Left cardiac atrium (tissue), 4 donors: Measurements from ENCODE around the gene MLXIP. TPM values are rescaled to one million over a fixed set of nuclear protein-coding genes. Genes with fewer than 3 reads are reported as not detected.
A peak's percentile ranks its signal among the peaks of the same experiment; 100 is the strongest.
"Not testable (repeated sequence)": the region's sequence is repeated elsewhere in the genome, so short reads cannot be mapped to it uniquely, and the experiment has no call there.

ENCODE experiments used
- ATAC-seq, 2 donors: fragments of 200-7000 bp; cut with Tn5 transposase; one replicate each; pipeline ENCODE4 v1.9.1; 2020; ENCODE audit warnings: mild to moderate bottlenecking in 2 of 2, moderate library complexity in 2 of 2
- DNase-seq: peaks from one replicate; pipeline ENCODE4 v3.0.0-alpha.2; 2020
- intact Hi-C, 2 donors: fragments of 100-400 bp; cut with DNase I; formaldehyde crosslinking; loops; one replicate each; pipeline versions ENCODE4 v1.14.1 to v1.15.1; 2022 to 2023
- total RNA-seq, 2 donors: library from RNA; stranded (reverse); fragmentation: NEBNext Ultra II Directional; extraction: Animal tissue kit (Norgen Biotek cat#: 25700); gene quantifications; one replicate each; pipeline ENCODE4 v1.2.1, GENCODE V29; 2021
- donor health status: DM: no; HTN: yes; CAD: no.
- donor health status: DM: no; HTN: yes; CAD: no; lungs with severe emphysema.
- donor health status: DM: yes; HTN: yes; CAD: no.
- donor health status: Dilated cardiomyopathy.

Gene MLXIP
- total RNA-seq, 2 donors from 2014 or later: 30.8 to 31.3 TPM

GRCh38 chr12:122051231-122051876 is 27.2 kb upstream of the MLXIP start:
- ATAC-seq (peak; percentile 64 to 65), DNase-seq (no peak)
- intact Hi-C loops: no loop called here

GRCh38 chr12:122052285-122052684 is 26.3 kb upstream of the MLXIP start:
- ATAC-seq: no peak
- intact Hi-C loops: no loop called here
- DNase-seq: no peak

DNA sequence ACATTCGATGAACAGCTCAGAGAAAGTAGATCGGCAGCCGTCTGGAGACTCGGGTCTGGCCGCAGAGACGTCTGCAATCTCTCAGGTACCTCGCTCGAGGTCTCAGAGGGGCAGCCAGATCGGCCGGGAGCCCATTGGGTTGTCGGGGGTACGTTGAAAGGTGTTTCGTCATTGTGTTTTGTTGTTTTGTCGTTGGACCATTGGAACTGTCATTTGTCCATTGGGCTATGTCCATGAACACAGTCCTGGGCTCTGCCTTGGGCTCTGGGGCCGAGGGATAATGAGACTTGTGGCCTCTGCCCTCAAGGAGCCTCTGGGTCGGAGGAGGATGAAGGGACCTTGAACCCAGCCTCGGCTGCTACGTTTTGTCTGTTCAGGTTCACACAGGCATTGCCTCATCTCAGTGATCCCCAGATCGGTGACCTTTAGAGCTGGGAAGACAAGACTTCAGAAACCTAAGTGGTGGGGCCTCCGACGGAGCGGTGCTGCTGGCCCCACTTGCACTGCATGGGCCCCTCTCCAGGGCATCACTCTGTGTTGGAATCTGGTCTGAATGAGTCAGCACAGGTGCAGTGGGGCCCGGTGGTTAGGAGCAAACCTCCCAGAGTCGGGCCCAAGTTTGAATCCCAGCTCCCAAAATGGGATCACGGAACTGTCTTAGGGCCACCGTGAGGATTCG is 23.6 kb upstream of the MLXIP start:
- intact Hi-C loops: loop anchor here (1.0 to 2.0 kb wide), 2 partner anchors 68 kb away; no protein-coding TSS in a partner anchor
- ATAC-seq: no peak
- no peak for DNase-seq

DNA sequence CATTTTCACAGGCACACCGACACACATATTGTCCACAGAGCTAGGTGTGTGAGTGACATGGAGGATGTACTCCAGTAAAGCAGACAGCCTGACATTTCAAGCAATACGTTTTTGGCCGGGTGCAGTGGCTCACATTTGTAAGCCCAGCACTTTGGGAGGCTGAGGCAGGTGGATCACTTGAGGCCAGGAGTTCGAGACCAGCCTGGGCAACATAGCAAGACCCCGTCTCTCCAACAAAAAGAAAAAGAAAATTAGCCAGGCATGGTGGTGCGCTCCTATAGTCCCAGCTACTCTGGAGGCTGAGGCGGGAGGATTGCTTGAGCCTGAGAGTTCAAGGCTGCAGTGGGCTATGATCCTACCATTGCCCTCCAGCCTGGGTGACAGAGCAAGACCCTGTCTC is 22.1 kb upstream of the MLXIP start:
- intact Hi-C loops, ATAC-seq, DNase-seq: not testable (repeated sequence)

GRCh38 chr12:122057007-122057735 is 21.4 kb upstream of the MLXIP start:
- DNase-seq: no peak
- no peak for ATAC-seq
- intact Hi-C loops: no loop called here

DNA sequence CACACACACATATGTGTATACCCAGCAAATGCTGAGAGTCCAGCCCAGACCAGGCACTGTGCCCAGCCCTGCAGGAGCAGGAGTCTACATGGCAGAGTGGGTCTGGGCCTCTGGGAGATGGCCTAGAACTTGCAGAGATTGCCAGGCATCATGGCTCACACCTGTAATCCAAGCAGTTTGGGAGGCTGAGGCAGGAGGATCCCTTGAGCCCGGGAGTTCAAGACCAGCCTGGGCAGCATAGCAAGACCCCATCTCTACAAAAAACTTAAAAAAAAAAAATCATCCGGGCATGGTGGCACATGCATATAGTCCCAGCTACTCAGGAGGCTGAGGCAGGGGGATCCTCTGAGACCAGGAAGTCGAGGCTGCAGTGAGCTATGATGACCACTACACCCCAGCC is 20.8 kb upstream of the MLXIP start:
- ATAC-seq (no peak), DNase-seq (no peak)
- intact Hi-C loops: no loop called here

DNA sequence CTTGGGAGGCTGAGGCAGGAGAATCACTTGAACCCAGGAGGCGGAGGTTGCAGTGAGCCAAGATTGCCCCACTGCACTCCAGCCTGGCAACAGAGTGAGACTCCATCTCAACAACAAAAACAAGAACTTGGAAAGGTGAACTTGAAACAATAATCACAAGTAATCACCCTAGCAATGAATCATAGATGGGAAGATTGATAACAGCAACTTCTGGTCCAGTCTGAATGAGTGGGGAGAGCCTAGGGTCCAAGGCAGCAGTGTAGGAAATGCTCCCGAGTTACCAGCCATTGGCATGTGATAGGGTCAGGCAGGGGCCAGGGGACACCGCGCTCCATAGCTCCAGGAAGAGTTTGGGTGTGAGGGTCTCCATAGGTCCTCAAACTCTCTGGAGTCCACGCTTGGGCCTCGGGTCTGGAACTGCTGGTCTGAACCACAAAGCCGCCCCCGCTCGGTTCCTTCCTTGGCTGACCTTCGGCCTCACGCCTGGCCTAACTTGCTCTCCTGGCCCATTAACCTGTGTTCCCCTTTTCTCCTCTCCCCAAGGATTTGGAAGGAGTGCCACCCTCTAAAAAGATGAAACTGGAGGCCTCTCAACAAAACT is 19.9 kb upstream of the MLXIP start:
- intact Hi-C loops: no loop called here
- ATAC-seq: no peak
- DNase-seq: no peak

- no peak for DNase-seq
- intact Hi-C loops: no loop called here
- no peak for ATAC-seq
These were observed 19.2 kb upstream of the MLXIP start for GRCh38 chr12:122059203-122059960.

DNA sequence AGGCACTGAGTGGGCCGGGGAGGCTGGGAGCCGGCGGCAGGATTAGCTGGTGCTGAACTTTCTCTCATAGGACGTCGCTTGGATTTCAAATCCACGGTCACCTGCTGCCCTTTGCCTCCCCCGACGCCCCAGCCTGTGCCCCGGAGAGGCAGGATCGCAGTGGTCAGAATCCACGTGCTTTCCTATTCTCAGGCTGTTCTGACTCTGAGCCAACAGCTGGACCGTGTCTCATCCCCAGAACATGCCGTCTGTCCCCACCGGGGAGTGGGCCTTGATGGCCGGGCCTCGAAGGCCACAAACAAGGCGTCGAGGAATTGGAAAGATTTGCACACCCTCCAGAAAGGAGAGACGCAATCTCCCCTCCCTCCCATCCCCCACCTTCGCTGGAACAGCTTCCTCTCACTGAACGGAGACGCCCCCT is 18.5 kb upstream of the MLXIP start:
- DNase-seq (peak; percentile 39), ATAC-seq (no peak)
- intact Hi-C loops: no loop called here

- DNase-seq: no peak
- ATAC-seq: no peak
- intact Hi-C loops: no loop called here
These were observed 17.3 kb upstream of the MLXIP start for GRCh38 chr12:122061253-122061652.

DNA sequence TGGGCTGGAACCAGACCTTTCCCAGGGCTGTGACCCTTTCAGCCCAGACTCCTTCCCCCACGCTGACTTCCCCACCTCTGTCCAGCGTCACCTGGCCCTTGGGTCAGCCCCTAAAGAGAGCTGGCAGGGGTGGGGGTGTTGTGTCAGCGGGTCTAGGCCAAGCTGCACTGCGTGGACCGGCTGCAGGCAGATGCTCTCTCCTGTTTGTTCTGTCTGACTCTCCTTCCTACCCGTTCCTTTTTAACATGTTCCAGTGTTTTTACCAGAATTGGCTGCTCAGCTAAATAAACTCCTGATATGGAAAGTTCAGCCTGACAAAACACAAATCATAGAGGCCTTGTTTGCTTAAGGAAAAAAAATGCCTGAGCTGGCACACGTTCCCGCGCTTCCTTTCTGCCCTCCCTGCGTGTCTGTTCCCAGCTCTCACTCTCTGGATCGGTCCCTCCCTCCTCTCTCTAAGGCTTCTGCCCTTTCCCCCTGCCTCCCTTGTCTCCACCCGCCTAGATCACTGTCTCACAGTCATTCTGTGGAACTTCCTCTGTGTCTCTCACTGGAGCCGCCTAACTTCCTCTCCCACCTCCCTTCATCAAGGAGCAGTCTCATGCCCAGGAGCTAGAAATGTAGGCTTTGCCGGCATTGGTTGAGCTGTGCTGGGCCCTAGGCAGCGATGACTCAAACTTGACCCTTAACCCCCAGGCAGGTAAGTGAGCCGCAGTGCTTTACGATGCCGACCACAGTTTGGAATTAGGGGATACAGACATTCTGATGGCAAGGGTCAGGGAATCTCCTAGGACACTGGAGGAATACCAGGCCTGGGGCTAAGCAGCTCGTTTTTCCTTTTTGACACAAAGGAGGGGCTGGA is 15.5 kb upstream of the MLXIP start:
- intact Hi-C loops: no loop called here
- DNase-seq: peak; percentile 67
- ATAC-seq: peak; percentile 65 to 76

DNA sequence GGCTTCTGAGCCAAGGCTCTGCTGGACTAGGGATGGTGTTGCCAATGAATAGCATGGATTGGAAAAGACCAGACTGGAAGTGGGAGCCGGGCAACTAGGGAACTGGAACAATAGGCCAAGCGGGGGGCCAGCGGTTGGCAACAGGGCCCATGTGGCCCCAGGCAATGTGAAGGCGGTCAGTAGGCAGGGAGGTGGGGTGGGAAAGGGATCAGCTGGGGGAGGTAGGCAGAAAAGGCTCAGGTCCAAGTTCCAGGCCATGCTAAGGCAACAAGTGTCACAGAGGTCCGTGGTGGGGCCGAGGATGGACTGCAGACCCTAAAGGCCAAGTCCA is 14.9 kb upstream of the MLXIP start:
- ATAC-seq: peak in 1 of 2 donors; percentile 15
- no peak for DNase-seq
- intact Hi-C loops: no loop called here

GRCh38 chr12:122064025-122064777 is 14.4 kb upstream of the MLXIP start:
- intact Hi-C loops: no loop called here
- DNase-seq (peak; percentile 94), ATAC-seq (peak; percentile 87 to 93)

DNA sequence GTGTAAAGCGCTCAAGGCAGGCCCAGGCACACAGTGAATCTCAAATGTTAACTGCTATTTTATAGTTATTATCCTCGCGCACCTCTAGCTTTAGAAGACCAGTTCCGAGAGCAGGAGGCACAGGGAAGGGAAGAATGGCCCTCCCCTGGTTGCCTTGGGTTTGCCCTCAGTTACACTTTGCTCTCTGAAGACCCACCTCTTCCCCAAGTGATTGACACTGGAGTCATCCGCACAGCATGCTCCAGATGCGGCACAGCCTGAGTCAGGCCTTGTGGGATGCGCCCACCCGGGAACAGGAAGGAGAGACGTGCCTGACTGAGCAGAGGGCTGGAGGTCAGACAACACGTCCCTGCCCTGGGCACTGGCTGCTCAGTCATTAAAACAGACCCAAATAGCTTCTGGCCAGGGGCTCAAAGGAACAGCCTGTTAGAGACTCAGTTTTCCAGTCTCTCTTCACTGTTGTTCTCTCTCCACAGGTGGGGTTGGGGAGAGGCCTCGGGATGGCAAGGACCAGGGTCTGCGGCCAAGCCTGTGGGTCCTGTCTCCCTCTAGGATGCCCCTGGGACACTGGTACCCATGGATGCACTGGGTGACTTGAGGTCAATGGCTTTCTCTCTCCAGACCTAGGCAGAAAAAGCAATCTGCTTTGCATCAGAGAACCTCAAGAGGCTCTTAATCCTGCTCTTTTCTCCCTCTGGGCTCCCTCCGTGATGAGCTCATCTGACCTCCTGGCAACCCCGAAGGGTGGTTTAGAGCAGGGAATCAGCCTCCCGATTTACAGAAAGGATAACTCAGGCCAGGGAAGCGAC is 13.6 kb upstream of the MLXIP start:
- intact Hi-C loops: no loop called here
- ATAC-seq (peak in 1 of 2 donors; percentile 74), DNase-seq (peak; percentile 67)

- intact Hi-C loops: no loop called here
- DNase-seq: no peak
- ATAC-seq: no peak
These were observed 11.0 kb upstream of the MLXIP start for GRCh38 chr12:122067548-122067947.

DNA sequence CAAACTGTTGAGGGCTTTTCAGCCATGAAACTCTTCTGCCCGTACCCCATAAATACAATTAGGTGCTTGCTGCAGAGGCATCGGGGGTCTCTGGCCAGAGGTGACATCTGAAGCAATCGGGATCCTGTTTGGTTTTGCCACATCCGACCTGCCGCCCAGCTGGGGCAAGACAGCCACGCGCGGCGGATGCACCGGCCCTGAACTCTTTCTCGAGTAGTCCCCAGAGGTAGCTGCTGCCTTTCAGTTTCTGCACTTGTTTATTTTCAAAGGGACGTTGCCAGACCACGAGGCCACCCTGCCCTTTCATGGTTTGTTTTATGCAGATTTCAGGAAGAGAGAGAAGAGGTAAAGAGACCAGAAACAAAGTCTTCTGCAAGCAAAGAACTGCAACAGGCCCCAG is 10.6 kb upstream of the MLXIP start:
- intact Hi-C loops: no loop called here
- DNase-seq (peak; percentile 50), ATAC-seq (no peak)
